GM15510 (cell line): ENCODE data around the gene MID1.

Experiments
- POLR2A ChIP-seq: IDR thresholded peaks from 3 replicates; pipeline ENCODE4 v1.6.1; 2011; ENCODE audit warnings: borderline replicate concordance; ENCODE audit not compliant: insufficient read length; ENCODE audit errors: extremely low read depth

MID1 gene, protein sequence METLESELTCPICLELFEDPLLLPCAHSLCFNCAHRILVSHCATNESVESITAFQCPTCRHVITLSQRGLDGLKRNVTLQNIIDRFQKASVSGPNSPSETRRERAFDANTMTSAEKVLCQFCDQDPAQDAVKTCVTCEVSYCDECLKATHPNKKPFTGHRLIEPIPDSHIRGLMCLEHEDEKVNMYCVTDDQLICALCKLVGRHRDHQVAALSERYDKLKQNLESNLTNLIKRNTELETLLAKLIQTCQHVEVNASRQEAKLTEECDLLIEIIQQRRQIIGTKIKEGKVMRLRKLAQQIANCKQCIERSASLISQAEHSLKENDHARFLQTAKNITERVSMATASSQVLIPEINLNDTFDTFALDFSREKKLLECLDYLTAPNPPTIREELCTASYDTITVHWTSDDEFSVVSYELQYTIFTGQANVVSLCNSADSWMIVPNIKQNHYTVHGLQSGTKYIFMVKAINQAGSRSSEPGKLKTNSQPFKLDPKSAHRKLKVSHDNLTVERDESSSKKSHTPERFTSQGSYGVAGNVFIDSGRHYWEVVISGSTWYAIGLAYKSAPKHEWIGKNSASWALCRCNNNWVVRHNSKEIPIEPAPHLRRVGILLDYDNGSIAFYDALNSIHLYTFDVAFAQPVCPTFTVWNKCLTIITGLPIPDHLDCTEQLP

DNA sequence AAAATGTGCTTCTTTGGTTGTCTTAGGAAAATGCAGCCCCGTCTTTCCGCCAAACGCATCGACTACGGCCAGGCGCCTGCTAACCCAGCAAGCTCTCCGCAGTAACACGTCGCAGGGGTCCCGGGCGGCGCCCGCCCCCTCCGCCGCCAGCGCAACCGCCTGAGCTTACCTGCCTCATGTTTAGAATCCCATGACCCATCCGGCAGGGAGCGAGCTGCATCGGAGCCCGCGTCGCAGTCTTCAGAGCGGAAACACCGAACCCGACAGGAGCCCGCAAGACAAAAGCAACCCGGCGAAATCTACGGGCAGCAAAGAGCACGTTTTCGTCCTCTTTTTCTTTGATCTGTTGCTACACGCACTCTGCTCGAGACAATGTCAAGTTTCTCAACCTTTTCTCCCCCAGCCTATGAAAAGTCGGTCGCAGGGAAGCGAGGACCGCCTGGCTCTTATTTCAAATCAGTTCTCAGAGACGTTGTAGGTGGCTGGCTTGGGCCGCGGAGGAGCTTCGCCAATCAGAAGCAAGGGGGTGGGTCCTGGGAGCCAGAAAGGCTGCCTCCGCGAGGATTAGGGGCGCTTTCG is at the start of gene MID1:
Gene MID1, minus strand, starts transcription at position 465 of the 579 bp plus-strand sequence. CDS start 53,038 bp downstream, outside the sequence.
- no peak for TF ChIP-seq POLR2A

DNA sequence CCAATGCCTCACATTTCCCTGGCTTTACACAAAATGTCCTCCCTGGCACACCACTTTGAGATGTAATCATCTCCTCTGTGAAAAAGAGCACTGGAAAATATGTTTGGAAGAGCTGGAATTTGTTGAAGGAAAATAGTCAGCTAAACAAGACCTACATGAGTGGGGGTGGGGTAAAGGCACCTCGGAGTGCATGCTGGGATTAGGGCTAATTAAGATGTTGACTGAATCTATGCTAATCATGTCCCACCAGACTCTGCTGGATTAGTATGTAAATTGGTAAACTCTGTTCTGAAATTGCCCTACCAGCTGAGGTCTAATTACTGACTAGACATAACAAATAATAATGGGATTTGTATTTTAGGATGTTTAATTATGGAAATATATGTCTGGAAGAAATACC is 46.8 kb upstream of the MID1 start:
- no peak for TF ChIP-seq POLR2A

DNA sequence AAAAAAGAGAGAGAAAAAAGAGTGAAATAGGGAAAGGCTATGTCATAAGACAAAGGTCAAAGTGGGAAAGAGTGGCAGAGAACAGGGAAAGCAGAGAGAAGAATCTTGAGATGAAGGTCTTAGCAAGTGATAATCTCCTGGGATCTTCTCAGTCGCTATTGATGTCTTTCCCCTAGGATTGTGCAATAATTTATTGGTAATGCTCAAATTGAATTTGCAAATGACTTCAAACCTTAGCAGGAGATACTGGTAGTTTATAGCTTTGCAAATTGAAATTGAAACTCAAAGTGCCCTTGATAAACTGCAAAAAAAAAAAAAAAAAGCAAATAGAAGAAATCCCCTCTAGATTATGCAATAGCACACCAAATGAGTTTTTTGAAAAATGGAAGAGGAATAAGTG is 45.7 kb upstream of the MID1 start:
- TF ChIP-seq POLR2A: no peak

DNA sequence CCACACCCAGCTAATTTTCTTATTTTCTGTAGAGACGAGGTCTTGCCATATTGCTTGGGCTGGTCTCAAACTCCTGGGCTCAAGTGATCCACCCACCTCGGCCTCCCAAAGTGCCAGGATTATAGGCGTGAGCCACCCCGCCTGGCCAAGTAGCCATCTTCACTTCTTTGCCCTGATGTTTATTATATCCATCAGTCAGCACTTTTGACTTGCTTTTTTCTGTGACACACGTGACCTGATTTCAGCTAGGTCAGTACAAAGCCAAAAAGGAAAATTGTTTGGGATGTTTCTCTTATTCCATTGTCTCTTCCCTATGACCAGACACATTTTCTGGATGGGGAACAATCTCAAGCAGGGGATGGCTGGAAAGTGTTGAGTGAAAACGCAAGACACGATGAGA is 45.3 kb upstream of the MID1 start:
- no peak for TF ChIP-seq POLR2A

DNA sequence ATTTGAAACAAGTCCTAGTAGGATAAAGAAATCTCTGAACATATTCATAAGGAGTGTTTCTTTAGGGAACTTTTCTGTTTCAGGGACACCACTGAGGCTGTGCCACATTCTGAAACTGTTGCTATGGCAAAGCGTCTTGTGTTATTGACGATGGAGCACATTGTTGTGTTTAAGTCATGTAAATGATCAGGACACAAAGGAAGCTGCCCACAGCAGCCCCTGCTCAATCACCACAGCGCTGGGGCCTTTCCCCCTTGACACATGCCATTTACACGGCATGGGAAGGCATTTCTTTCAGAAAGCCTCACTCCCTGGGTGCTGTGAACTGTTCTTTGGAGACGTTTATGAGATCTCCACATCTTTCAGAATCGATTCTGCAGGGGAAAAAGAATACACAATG is 39.8 kb upstream of the MID1 start:
- no peak for TF ChIP-seq POLR2A

DNA sequence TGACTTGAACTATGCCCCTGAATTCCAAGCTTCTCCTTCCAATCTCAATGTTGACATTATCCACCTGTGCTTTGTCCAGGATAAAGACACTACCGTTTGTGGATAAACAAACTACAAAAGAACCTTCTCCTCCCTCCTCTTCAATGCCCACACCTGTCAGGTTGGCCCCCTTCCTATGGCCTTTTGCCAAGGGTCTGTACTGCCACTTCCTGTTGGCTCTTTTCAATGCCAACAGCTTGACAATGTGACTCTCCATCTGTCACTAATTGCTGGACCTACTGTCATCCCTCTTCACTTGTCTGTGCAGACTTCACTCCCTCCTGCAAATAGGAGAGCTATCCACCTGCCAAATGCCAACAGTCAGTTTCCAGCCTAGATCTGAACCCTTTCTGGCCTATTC is 35.8 kb upstream of the MID1 start:
- no peak for TF ChIP-seq POLR2A

DNA sequence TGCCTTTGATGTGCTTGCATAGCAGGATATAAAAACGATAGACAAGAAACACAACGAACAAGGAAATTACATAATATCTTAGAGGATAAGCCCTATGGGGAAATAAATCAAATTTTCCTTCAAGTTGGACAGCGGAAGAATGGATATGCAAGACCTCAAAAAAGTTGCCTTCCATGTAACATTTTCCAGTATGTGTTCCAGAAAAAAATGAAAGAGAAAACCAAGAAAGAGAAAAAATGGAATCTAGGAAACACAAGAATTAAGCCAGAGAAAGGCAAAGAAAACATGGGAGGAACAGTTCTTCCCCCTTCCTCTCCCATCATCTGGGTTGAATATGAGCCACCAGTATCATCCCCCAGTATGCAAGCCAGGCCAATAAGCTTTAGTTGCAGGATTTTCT is 34.6 kb upstream of the MID1 start:
- TF ChIP-seq POLR2A: no peak

DNA sequence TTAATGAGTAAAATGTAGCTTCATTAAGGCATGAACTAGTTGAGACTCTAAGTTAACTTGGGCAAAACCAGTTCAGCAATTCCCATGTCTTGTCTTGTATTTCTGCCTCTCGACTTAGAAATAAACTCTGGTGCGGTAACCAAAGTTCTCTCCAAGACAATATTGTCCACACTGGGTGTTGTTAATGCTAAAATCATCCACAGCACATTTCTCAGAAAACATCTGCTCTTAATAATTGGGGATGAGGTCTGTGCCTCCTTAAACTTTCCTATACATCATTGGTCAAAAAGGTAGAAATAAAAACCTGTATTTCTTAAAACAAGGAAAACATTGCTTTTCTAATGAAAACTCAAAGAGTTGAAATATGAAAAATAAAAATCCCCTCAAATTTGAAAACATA is 32.9 kb upstream of the MID1 start:
- TF ChIP-seq POLR2A: no peak

DNA sequence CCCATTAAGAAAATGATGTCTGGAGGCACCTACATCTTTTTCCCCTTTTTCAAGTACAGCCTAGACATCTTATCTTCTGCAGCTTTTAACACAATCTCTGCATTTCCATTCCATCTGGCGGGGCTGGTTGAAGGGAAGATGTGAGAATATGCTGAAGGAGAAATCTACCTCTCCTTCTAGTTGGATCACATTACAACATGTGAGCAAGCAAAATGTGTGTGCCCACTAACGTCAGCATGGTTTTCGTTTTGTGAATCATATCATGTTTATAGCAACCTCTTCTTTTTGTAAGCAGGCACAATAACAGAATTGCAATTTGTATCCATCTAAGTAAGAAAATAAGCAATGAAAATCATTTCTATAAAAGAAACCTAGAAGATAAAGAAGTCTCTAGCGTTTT is 28.9 kb upstream of the MID1 start:
- no peak for TF ChIP-seq POLR2A

DNA sequence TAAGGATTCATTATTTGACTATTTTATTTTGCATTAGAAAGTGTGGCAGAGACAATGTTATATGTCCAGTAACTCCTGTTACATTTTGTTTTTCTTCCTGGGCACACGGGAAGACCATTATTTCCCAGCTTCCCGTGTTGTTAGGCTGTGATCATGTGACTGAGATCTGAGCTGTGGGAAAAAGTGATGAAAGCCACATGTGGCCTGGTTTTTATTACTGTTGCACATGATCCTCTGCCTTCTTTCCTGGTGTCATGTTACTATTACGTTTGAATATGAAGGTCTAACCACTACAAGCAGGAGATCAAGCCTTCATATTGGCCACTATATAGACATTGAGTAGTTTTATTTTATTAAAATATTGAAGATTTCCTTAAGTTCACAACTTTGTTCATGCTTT is 28.2 kb upstream of the MID1 start:
- TF ChIP-seq POLR2A: no peak

DNA sequence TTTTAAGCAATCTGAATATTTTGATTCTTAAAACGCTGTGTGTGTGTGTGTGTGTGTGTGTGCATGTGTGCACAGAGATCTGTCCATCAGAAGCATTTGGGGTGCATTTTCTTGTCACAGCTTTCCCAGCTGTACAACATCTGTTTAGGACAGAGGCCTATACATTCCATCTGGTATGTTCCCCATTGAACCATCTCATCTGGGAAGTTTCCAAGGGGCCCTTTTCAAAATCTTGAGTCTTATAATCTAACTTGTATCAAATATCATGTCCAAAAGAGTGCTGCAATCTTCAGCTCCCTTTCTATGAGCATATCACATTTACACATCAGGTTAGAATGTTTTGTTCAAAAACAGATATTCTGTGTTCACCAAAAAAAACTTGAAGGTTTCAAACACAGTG is 16.5 kb upstream of the MID1 start:
- no peak for TF ChIP-seq POLR2A

DNA sequence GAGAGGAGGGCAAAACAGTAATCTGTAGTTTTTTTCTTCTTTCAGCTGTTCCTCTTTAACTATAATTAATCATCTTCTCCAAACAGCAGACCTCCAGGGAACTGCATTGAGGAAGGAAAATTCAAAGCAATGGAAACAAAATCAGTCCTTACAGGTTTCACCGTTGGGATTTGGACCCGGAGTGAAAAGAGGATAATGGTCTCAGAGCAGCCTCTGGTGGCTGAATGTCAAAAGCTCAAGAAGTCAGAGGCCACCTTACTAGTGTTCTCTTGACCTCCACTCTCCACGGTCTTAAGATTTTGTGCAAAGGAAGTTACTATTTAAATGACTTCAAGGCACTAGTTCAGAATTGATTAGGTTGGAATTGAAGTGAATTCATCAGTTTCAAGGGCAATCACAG is 16.0 kb upstream of the MID1 start:
- TF ChIP-seq POLR2A: no peak

DNA sequence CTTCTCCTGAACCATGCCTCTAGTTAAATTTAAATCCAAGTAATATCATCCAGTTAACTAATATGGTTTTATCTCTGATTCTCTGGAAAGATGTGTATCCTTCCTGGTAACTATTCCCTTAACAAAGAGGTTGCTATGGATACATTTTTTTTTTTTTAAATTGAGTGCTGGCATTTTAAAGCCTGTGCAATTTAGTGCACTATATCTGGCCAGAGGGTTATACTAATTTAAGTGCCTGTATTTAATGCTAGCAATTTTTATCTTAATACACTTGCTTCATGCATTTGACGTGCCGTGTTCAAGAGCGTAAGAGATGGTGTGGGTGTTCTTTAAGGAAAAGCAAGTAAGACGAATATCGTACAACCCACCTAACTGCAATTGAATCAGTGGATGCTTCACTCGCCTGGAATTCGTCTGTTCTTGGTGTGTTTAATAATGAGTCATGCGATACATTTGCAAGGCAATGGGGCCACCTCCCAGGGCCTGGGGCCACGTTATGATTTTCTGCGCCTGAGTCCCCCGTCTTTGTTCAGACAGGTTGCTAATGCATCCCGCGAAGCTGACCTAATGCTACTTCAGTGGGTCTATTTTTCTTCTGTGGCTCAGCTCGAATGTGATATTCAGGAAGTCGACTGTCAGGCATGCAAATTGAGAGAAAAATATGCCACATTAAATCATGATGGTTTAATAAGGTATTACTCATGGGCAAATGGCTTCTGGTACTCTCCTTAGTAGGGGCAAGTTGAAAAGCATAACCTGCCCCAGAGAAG is 14.2 kb upstream of the MID1 start:
- no peak for TF ChIP-seq POLR2A

DNA sequence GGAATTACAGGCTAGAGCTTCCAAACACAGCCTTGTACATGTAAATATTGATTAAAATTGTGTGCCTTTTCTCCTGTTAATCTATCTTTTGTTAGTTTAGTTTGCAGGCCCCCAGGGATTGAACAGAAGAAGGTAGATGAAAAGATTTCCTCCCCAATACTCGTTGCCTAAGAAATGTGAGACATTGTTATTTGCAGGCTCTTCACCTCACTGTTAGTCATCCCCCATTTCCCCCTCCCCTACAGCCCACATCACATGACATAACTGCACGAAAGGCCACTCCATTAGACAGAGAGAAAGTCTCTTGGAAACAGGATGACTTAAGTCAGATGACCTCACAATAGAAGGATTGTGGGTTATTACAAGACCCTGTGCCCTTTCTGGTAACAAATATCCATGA is 13.3 kb upstream of the MID1 start:
- no peak for TF ChIP-seq POLR2A
